ENCODE data around the gene CELSR2. TPM values are rescaled to one million over a fixed set of nuclear protein-coding genes. Genes with fewer than 3 reads are reported as not detected.

CELSR2 gene
- 0.36 and 0.90 TPM in 2 replicates for total RNA-seq (ENCODE audit: low replicate concordance)

GRCh38 chr1:109248797-109249629, at the start of gene CELSR2:
CELSR2 (plus strand) TSS chr1:109249539; CDS start chr1:109250080, 541 bp downstream.
- DNase-seq (ENCODE audit: low read depth): peak; percentile 39
- peak within 1 kb of the TSS; percentile 54 for H3K4me3 ChIP-seq (ENCODE audit: low read depth, low read length)
- TF ChIP-seq CTCF (IDR thresholded peaks at IDR 0.05; ENCODE audit: insufficient read depth, low read length): no peak

- DNase-seq (ENCODE audit: low read depth): no peak
- TF ChIP-seq CTCF (IDR thresholded peaks at IDR 0.05; ENCODE audit: insufficient read depth, low read length): no peak
- no peak overlapping the region for H3K4me3 ChIP-seq (ENCODE audit: low read depth, low read length)
These were observed 49.6 kb upstream of the CELSR2 start for GRCh38 chr1:109199710-109200109.

- peak; percentile 83 for TF ChIP-seq CTCF (IDR thresholded peaks at IDR 0.05; ENCODE audit: insufficient read depth, low read length)
- DNase-seq (ENCODE audit: low read depth): peak; percentile 90
- no peak overlapping the region for H3K4me3 ChIP-seq (ENCODE audit: low read depth, low read length)
These were observed 48.1 kb upstream of the CELSR2 start for GRCh38 chr1:109201123-109201703.

- no peak for DNase-seq (ENCODE audit: low read depth)
- no peak for TF ChIP-seq CTCF (IDR thresholded peaks at IDR 0.05; ENCODE audit: insufficient read depth, low read length)
- H3K4me3 ChIP-seq (ENCODE audit: low read depth, low read length): no peak overlapping the region
These were observed 44.9 kb upstream of the CELSR2 start for GRCh38 chr1:109204484-109204883.

- no peak for TF ChIP-seq CTCF (IDR thresholded peaks at IDR 0.05; ENCODE audit: insufficient read depth, low read length)
- H3K4me3 ChIP-seq (ENCODE audit: low read depth, low read length): no peak overlapping the region
- DNase-seq (ENCODE audit: low read depth): peak; percentile 57
These were observed 43.0 kb upstream of the CELSR2 start for GRCh38 chr1:109206339-109206738.

GRCh38 chr1:109207467-109208103, 41.8 kb upstream of the CELSR2 start:
- TF ChIP-seq CTCF (IDR thresholded peaks at IDR 0.05; ENCODE audit: insufficient read depth, low read length): no peak
- no peak overlapping the region for H3K4me3 ChIP-seq (ENCODE audit: low read depth, low read length)
- DNase-seq (ENCODE audit: low read depth): no peak

Measured in fibroblast of the aortic adventitia (primary cell).